GM18520 (cell line): ENCODE data around the gene CXorf65.
A peak's percentile ranks its signal among the peaks of the same experiment; 100 is the strongest.

Source experiments
- ATAC-seq: cut with Tn5 transposase; IDR thresholded peaks from one replicate; pipeline ENCODE4 v1.9.1; 2021; ENCODE audit not compliant: unreplicated experiment

CXorf65 gene

GRCh38 chrX:71107245-71107644, 705 bp upstream of the CXorf65 start:
- no peak for ATAC-seq

DNA sequence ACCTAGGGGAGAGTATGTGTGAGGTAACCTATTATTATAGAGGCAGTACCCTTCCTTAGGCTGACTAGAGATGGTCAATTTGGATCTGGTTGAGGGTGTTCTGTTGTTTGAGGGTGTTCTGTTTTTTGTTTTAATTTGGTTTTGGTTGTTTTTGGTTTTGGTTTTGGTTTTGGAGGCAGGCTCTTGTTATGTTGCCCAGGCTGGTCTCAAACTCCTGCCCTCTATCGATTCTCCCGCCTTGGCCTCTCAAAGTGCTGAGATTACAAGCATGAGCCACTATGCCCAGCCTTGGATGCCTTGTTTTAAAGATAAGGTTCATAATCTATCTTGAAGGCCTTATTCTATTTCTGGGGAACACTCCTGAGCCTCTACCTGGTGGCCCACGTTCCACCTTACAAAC, 912 bp downstream of the CXorf65 start:
- no peak for ATAC-seq

DNA sequence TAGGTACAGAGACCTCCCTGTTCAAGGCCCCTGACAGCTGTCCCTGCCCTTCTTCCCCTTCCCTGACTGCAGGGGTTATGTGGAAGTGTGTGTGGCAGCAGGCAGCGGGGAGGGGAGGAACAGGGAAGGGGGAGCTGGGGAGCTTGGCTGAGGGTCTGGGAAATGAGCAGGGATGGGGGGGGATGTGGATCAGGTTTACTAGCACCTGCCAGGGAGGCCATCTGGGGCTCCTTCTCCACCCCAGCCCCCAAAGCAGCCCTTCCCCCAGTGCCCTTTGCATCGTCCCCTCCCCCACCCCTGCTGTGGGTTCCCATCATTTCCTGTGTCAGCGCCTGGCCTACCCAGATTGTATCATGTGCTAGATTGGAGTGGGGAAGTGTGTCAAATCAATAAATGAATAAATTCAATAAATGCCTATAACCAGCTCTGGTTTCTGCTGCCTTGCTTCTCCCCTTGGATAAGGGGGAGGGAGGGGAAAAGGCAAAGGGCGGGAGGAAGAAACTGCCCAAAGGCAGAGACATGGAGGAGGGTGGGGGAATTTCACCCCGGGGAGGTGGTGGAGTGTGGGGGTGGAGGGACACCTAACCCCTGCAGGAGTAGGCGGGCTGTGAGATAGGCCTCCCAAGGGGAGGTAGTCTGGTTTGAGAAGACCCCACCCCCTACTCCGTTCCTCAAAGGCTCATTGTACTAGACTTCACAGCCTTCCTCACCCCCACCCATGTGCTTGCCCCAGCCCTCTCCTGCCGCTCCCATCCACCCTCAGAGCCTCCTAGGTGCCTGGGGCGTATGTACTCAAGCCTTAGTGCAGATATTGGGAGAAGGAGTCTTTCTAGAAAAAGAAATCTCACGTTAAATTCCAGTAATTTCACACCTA, 3.2 kb downstream of the CXorf65 start:
- ATAC-seq: no peak

- no peak for ATAC-seq
These were observed 4.2 kb downstream of the CXorf65 start for GRCh38 chrX:71102292-71102691.

DNA sequence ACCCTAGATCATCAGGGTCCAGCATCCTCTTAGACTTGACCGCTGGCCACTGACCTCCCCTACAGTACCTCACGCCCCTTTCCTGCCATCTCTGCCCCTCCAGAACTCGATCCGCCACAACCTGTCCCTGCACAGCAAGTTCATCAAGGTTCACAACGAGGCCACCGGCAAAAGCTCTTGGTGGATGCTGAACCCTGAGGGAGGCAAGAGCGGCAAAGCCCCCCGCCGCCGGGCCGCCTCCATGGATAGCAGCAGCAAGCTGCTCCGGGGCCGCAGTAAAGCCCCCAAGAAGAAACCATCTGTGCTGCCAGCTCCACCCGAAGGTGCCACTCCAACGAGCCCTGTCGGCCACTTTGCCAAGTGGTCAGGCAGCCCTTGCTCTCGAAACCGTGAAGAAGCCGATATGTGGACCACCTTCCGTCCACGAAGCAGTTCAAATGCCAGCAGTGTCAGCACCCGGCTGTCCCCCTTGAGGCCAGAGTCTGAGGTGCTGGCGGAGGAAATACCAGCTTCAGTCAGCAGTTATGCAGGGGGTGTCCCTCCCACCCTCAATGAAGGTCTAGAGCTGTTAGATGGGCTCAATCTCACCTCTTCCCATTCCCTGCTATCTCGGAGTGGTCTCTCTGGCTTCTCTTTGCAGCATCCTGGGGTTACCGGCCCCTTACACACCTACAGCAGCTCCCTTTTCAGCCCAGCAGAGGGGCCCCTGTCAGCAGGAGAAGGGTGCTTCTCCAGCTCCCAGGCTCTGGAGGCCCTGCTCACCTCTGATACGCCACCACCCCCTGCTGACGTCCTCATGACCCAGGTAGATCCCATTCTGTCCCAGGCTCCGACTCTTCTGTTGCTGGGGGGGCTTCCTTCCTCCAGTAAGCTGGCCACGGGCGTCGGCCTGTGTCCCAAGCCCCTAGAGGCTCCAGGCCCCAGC, 5.7 kb downstream of the CXorf65 start:
- ATAC-seq: no peak

GRCh38 chrX:71099736-71100135, 6.8 kb downstream of the CXorf65 start:
- ATAC-seq: no peak

- no peak for ATAC-seq
These were observed 7.5 kb downstream of the CXorf65 start for GRCh38 chrX:71098951-71099506.

DNA sequence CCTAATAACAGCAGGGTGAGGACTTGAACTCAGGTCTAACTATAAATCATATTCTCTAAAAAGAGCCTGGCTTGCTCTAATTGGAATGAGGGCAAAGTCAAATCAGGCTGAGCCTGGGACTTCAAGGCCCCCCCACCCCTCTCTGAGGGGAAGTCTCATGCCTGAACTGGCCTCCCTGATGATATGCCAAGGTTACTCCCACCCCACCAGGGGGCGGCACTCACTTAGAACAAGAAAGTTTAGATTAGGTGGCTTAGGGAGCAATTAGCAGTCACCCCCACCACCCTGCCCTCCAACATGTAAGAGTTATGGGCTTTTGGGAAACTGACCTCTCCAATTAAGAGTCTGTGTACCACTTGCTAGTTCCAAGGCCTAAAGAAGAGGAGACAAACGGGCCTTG, 8.2 kb downstream of the CXorf65 start:
- ATAC-seq: peak; percentile 31

GRCh38 chrX:71096760-71097032, 9.8 kb downstream of the CXorf65 start:
- no peak for ATAC-seq

GRCh38 chrX:71095981-71096759, 10.4 kb downstream of the CXorf65 start:
- ATAC-seq: no peak

- ATAC-seq: peak; percentile 88
These were observed 11.0 kb downstream of the CXorf65 start, which contains the start of gene FOXO4 for GRCh38 chrX:71095555-71095980. FOXO4 (plus strand) TSS chrX:71095851; CDS start chrX:71096529, 678 bp downstream.

GRCh38 chrX:71095033-71095432, 11.5 kb downstream of the CXorf65 start:
- no peak for ATAC-seq

DNA sequence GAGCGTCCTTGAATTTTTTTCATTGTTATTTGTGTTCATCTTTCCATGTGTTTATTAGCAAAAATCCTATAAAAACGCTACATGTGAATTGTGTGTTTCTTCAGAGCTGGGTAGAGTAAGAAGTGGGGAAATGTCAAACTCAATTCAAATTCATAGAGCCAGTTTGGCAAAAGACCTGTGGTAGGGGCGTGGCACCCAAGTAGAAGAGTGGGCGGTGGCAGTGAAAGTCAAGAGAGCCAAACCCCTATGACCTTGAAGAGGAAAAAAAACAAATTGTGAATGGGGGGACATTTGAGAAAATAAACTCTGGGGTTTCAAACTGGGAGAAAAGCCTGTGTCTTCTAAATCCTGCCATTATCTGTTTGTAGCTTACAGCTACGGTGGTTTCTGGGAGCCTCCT, 15.3 kb downstream of the CXorf65 start:
- no peak for ATAC-seq

- no peak for ATAC-seq
These were observed 20.6 kb downstream of the CXorf65 start for GRCh38 chrX:71085900-71086299.

- ATAC-seq: no peak
These were observed 23.7 kb downstream of the CXorf65 start for GRCh38 chrX:71082822-71083221.

GRCh38 chrX:71082124-71082647, 24.4 kb downstream of the CXorf65 start:
- ATAC-seq: no peak

DNA sequence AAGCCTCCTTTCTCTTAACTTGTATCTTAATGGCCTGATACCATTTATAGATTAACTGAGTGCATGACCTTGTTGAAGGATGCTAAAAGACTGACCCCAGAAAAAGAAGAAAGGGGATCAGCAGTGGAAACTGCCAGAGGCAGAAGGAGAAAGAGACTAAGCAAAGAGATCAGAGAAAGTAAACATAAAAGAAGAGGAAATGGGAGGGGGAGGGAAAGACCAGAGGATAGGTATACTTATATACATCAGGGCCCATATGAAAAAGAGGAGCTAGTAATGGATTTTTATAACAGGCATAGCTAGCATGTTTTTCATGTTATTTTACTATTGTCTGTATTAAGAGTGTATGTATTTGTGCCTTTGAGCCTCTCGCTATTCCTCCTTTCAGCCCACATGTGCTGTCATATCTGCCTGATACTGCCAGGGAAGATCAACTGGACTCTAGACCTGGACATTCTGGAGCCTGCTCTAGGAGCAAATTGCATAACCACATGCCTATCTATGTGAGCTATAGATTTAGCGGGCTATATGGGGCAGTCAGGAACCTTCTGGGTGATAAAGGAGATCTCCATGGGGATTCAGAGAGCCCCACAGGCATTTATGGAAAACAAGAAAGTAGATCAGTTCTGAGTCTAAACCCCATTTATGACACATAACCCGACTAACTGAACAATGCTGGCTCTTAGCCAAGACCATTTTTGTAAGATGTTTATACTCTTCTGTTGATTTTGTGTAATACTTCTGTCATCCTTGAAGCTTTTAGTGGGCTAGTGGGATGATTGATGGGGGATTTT, 25.0 kb downstream of the CXorf65 start:
- no peak for ATAC-seq

- ATAC-seq: no peak
These were observed 36.0 kb downstream of the CXorf65 start for GRCh38 chrX:71070531-71070930.

DNA sequence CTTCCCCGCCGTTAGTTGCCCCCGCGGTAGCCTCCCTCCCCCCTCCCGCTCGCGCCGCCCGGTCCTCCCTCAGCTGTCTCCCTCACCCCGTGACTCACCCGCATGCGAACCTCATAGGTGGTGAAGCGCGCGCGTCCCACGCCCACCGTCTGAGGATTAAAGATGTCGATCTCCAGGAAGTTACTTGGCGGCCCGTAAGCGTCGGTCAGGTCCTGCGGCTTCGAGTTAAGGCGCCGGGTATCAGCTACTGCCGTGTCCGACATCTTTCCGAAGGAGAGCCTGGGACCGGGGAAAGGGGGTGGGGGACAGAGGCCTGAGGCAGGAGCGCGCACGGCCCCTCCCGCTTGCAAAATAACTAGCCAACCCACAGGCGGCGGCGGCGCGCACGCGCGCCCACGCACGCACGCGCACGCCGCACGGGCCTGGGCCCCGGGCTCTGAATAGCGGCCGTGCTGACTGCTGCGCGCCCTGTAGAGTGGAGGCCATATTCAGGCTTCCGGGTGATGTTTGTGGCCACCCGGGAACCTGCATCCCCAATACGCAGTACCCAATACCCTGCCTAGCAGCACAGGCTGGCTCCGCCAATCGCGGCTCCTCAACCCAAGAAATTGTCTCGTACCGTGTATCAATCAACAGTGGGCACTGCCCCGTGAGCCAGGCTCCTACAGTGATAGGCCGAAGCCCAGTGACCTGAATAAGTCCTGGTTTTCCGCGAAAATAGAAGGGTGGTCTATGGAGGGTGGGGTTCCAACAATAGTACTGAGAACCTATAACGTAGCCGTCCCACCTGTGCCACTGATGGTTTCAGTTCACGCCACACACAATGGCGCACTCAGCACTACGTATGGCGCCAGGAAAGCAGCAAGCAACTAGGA, 38.3 kb downstream of the CXorf65 start, which contains the start of gene SNX12:
SNX12 (minus strand) TSS at position 291 of the 875 bp plus-strand sequence; CDS start at position 263, 28 bp downstream.
- peak; percentile 99 for ATAC-seq
